IMR-90 (cell line): ENCODE measurements around the gene RHOT1. TPM values are rescaled to one million over a fixed set of nuclear protein-coding genes. Genes with fewer than 3 reads are reported as not detected.

Experiments
- ATAC-seq: fragments of 200-7000 bp; cut with Tn5 transposase; 2 replicates; pipeline ENCODE4 v1.9.1; 2020; ENCODE audit warnings: low read depth, mild to moderate bottlenecking, moderate library complexity
- BruUV-seq: library from RNA; stranded (reverse); fragments of 400-500 nt; replicated peaks from 2 replicates; lab custom pipeline; 2021; lab: Mats Ljungman, UMichigan
- CTCF ChIA-PET: fragments of 300-600 bp; formaldehyde crosslinking; extraction: SDS; loops from one replicate; lab custom pipeline; 2021; ENCODE audit warnings: antibody characterized with exemption; lab: Yijun Ruan, JAX
- POLR2A ChIA-PET: fragments of 300-600 bp; sonication (Branson Sonifier 250); formaldehyde crosslinking; loops from one replicate; lab custom pipeline; 2022; ENCODE audit warnings: antibody characterized with exemption; ENCODE audit not compliant: unreplicated experiment; lab: Charles Lee
- DNase-seq: peaks from one replicate; pipeline ENCODE4 v3.0.0; 2013
- H2AFZ ChIP-seq: replicated peaks from 2 replicates; pipeline ENCODE3; 2013; ENCODE audit warnings: low read length, mild to moderate bottlenecking; ENCODE audit not compliant: poor library complexity
- H2AK5ac ChIP-seq: 2 replicates; pipeline ENCODE4 v1.6.1; 2013; ENCODE audit warnings: low read depth, low read length, inconsistent platforms
- H2AK9ac ChIP-seq: replicated peaks from 2 replicates; pipeline ENCODE3; 2013; ENCODE audit warnings: mild to moderate bottlenecking, low read depth, low read length, moderate library complexity; ENCODE audit not compliant: poor library complexity
- H2BK120ac ChIP-seq: 2 replicates; pipeline ENCODE4 v1.6.1; 2013; ENCODE audit warnings: low read depth, low read length, inconsistent platforms
- H2BK15ac ChIP-seq: 3 replicates; pipeline ENCODE4 v1.6.1; 2013; ENCODE audit warnings: low read depth, low read length, inconsistent platforms
- H2BK20ac ChIP-seq: 2 replicates; pipeline ENCODE4 v1.6.1; 2013; ENCODE audit warnings: low read depth, mild to moderate bottlenecking, inconsistent platforms, low read length, moderate library complexity
- H2BK5ac ChIP-seq: 2 replicates; pipeline ENCODE4 v1.6.1; 2013; ENCODE audit warnings: mild to moderate bottlenecking, low read depth, low read length, inconsistent platforms; ENCODE audit not compliant: poor library complexity, severe bottlenecking
- H3K14ac ChIP-seq: replicated peaks from 2 replicates; pipeline ENCODE4 v1.6.1; 2013; ENCODE audit warnings: low read depth, low read length, inconsistent platforms
- H3K18ac ChIP-seq: 2 replicates; pipeline ENCODE4 v1.6.1; 2013; ENCODE audit warnings: low read depth, low read length, control low read depth
- H3K23ac ChIP-seq: 2 replicates; pipeline ENCODE4 v1.6.1; 2013; ENCODE audit warnings: low read depth, low read length, inconsistent platforms
- H3K27ac ChIP-seq: 2 replicates; pipeline ENCODE4 v1.5.1; 2013; ENCODE audit warnings: mild to moderate bottlenecking, control low read depth, low read length; ENCODE audit not compliant: insufficient read depth
- H3K27me3 ChIP-seq: 2 replicates; pipeline ENCODE4 v1.6.1; 2013; ENCODE audit warnings: low read length; ENCODE audit not compliant: control insufficient read depth, insufficient read depth
- H3K36me3 ChIP-seq: 2 replicates; pipeline ENCODE4 v1.6.1; 2013; ENCODE audit warnings: low read length, mixed read lengths; ENCODE audit not compliant: control insufficient read depth, insufficient read depth
- H3K4ac ChIP-seq: 2 replicates; pipeline ENCODE4 v1.6.1; 2013; ENCODE audit warnings: low read depth, low read length, inconsistent platforms
- H3K4me1 ChIP-seq: 2 replicates; pipeline ENCODE4 v1.6.1; 2013; ENCODE audit warnings: low read length, mixed read lengths; ENCODE audit not compliant: control insufficient read depth, insufficient read depth
- H3K4me2 ChIP-seq: 2 replicates; pipeline ENCODE4 v1.6.1; 2013; ENCODE audit warnings: low read depth, mild to moderate bottlenecking, control low read depth, low read length, moderate library complexity
- H3K4me3 ChIP-seq: 2 replicates; pipeline ENCODE4 v1.5.1; 2013; ENCODE audit warnings: low read depth, mild to moderate bottlenecking, control low read depth, low read length, moderate library complexity; ENCODE audit not compliant: insufficient read depth
- H3K56ac ChIP-seq: 2 replicates; pipeline ENCODE4 v1.6.1; 2013; ENCODE audit warnings: low read length, inconsistent platforms; ENCODE audit not compliant: insufficient read depth; ENCODE audit errors: extremely low read depth
- H3K79me1 ChIP-seq, 2 experiments: 2 replicates each; pipeline ENCODE4 v1.6.1; 2013; ENCODE audit warnings: low read length in 2 of 2, inconsistent platforms in 1 of 2, low read depth in 1 of 2
- H3K9ac ChIP-seq: 2 replicates; pipeline ENCODE4 v1.6.1; 2013; ENCODE audit warnings: low read depth, low read length, control low read depth
- H3K9me1 ChIP-seq: 2 replicates; pipeline ENCODE4 v1.6.1; 2013; ENCODE audit warnings: low read length, inconsistent platforms; ENCODE audit not compliant: insufficient read depth
- H3K9me3 ChIP-seq: 2 replicates; pipeline ENCODE4 v1.6.1; 2013; ENCODE audit warnings: low read length; ENCODE audit not compliant: control insufficient read depth, insufficient read depth
- H4K20me1 ChIP-seq: 2 replicates; pipeline ENCODE4 v1.6.1; 2013; ENCODE audit warnings: low read length, inconsistent platforms; ENCODE audit not compliant: insufficient read depth
- H4K5ac ChIP-seq: 2 replicates; pipeline ENCODE4 v1.6.1; 2013; ENCODE audit warnings: mild to moderate bottlenecking, low read depth, low read length, control low read depth
- H4K8ac ChIP-seq, 2 experiments: 2 replicates each; pipeline ENCODE4 v1.6.1; 2013; ENCODE audit warnings: low read depth in 2 of 2, low read length in 2 of 2, control low read depth in 1 of 2, inconsistent platforms in 1 of 2
- H4K91ac ChIP-seq: 2 replicates; pipeline ENCODE4 v1.6.1; 2013; ENCODE audit warnings: low read depth, low read length, inconsistent platforms; ENCODE audit not compliant: insufficient read depth
- BHLHE40 ChIP-seq: fragments of 150-350 bp; IDR thresholded peaks from 2 replicates; pipeline ENCODE4 v1.6.1; 2016; ENCODE audit warnings: mild to moderate bottlenecking, low read depth, low read length
- CEBPB ChIP-seq: IDR thresholded peaks from 2 replicates; pipeline ENCODE4 v1.6.1; 2012; ENCODE audit warnings: low read depth, low read length, improper control_type of control experiment
- CHD1 ChIP-seq: IDR thresholded peaks from 2 replicates; pipeline ENCODE4 v1.6.1; 2012; ENCODE audit warnings: low read depth, low read length, improper control_type of control experiment
- CTCF ChIP-seq: conservative IDR thresholded peaks from 2 replicates; pipeline ENCODE4 v1.5.1; 2012; ENCODE audit warnings: mild to moderate bottlenecking, low read depth, low read length, improper control_type of control experiment
- ELK1 ChIP-seq: fragments of 150-350 bp; IDR thresholded peaks from 2 replicates; pipeline ENCODE4 v1.6.1; 2016; ENCODE audit warnings: low read depth, mild to moderate bottlenecking, low read length, moderate library complexity, borderline replicate concordance
- FOS ChIP-seq: fragments of 150-350 bp; IDR thresholded peaks from 2 replicates; pipeline ENCODE4 v1.6.1; 2016; ENCODE audit warnings: low read depth, low read length
- MAFK ChIP-seq: IDR thresholded peaks from 2 replicates; pipeline ENCODE4 v1.6.1; 2012; ENCODE audit warnings: low read depth, low read length, improper control_type of control experiment
- MAZ ChIP-seq: IDR thresholded peaks from 2 replicates; pipeline ENCODE4 v1.6.1; 2012; ENCODE audit warnings: low read depth, mild to moderate bottlenecking, low read length, improper control_type of control experiment, moderate library complexity, borderline replicate concordance
- MXI1 ChIP-seq: IDR thresholded peaks from 2 replicates; pipeline ENCODE4 v1.6.1; 2012; ENCODE audit warnings: low read depth, mild to moderate bottlenecking, low read length, moderate library complexity, borderline replicate concordance
- NFE2L2 ChIP-seq: fragments of 150-350 bp; IDR thresholded peaks from 2 replicates; pipeline ENCODE4 v1.6.1; 2016; ENCODE audit warnings: low read depth, mild to moderate bottlenecking, low read length
- POLR2A ChIP-seq: IDR thresholded peaks from 2 replicates; pipeline ENCODE4 v1.6.1; 2012; ENCODE audit warnings: mild to moderate bottlenecking, low read depth, low read length
- RAD21 ChIP-seq: IDR thresholded peaks from 2 replicates; pipeline ENCODE4 v1.6.1; 2012; ENCODE audit warnings: low read length, improper control_type of control experiment
- RCOR1 ChIP-seq: IDR thresholded peaks from 2 replicates; pipeline ENCODE4 v1.6.1; 2012; ENCODE audit warnings: mild to moderate bottlenecking, low read length, improper control_type of control experiment; ENCODE audit not compliant: insufficient replicate concordance
- RFX5 ChIP-seq: IDR thresholded peaks from 2 replicates; pipeline ENCODE4 v1.8.0; 2012; ENCODE audit warnings: low read depth, mild to moderate bottlenecking, low read length, moderate library complexity
- SMC3 ChIP-seq: fragments of 150-350 bp; IDR thresholded peaks from 2 replicates; pipeline ENCODE4 v1.6.1; 2016; ENCODE audit warnings: low read depth, mild to moderate bottlenecking, antibody characterized with exemption, low read length, moderate library complexity
- USF2 ChIP-seq: fragments of 150-350 bp; IDR thresholded peaks from 2 replicates; pipeline ENCODE4 v1.6.1; 2017; ENCODE audit warnings: mild to moderate bottlenecking, antibody characterized with exemption, low read length, low read depth
- WGBS, 2 experiments: methylation state at CpG; one replicate each; pipeline versions ENCODE4 v1.1.5 to v1.1.7; 2013; ENCODE audit warnings: missing lambda C conversion rate in 2 of 2; ENCODE audit not compliant: insufficient read length in 1 of 2; ENCODE audit errors: extremely low coverage in 2 of 2; 5-methylcytosine and 5-hydroxymethylcytosine counted together
- dilution Hi-C: fragments of 300-500 bp; cut with HindIII; formaldehyde crosslinking; loops from one replicate; pipeline ENCODE4 v1.14.3; 2018; ENCODE audit warnings: low sequenced_read_pairs; ENCODE audit not compliant: unreplicated experiment
- in situ Hi-C: fragments of 300-500 bp; cut with MboI; formaldehyde crosslinking; loops from 3 replicates; pipeline ENCODE4 v1.14.3; 2019; ENCODE audit warnings: low sequenced_read_pairs, inconsistent platforms, mixed read lengths
- intact Hi-C: fragments of 100-400 bp; cut with micrococcal nuclease; formaldehyde crosslinking; loops from 2 replicates; pipeline ENCODE4 v1.10.0; 2022
- polyA plus RNA-seq, 3 experiments: library from polyadenylated mRNA; depleted of rRNA; stranded (reverse); fragments of >200 nt; gene quantifications; 2 replicates each; pipeline ENCODE4 v1.2.3, GENCODE V29; 2012; ENCODE audit warnings: low replicate concordance in 1 of 3
- total RNA-seq: library from RNA; depleted of rRNA; stranded (reverse); fragments of >200 nt; gene quantifications from 2 replicates; pipeline ENCODE4 v1.2.3, GENCODE V29; 2012

Gene RHOT1
- total and polyA plus RNA-seq, 2 of the 4 experiments (the other 2 are of a cell fraction) = 27.4 to 27.6 TPM

GRCh38 chr17:32235588-32235987, 93.3 kb downstream of the RHOT1 start:
- H2AK9ac ChIP-seq = no peak overlapping the region
- DNase-seq (no peak), ATAC-seq (no peak)
- H3K27me3 ChIP-seq = no peaks in the 10 kb centered on the region
- H3K18ac ChIP-seq = no peak overlapping the region
- H2BK5ac ChIP-seq = no peak overlapping the region
- no peak overlapping the region for H4K5ac ChIP-seq
- intact Hi-C loops (no loop called here), in situ Hi-C loops (no loop called here), dilution Hi-C loops (no loop called here)
- H4K20me1 ChIP-seq = no peaks in the 10 kb centered on the region
- no peak overlapping the region for H3K23ac ChIP-seq
- no peak overlapping the region for H2BK20ac ChIP-seq
- WGBS, 2 experiments = no CpG with 5 or more reads among the region's 2 CpGs
- H3K4ac ChIP-seq = no peak overlapping the region
- H3K9me3 ChIP-seq = no peaks in the 10 kb centered on the region
- no peaks in the 10 kb centered on the region for H3K4me1 ChIP-seq
- H3K36me3 ChIP-seq = no peaks in the 10 kb centered on the region
- no peak overlapping the region for H3K9ac ChIP-seq
- no peak overlapping the region for H2BK15ac ChIP-seq
- no peak overlapping the region for H3K14ac ChIP-seq
- ChIA-PET POLR2A (interaction anchor here (0.7 kb wide), 1 partner anchor 92 kb away, joined by 3 read pairs; no protein-coding TSS in a partner anchor), CTCF (no interaction called here)
- no peak overlapping the region for H2BK120ac ChIP-seq
- BruUV-seq = no TSS peak
- TF ChIP-seq SMC3 = no peak
- no peak for TF ChIP-seq MXI1
- no peak for TF ChIP-seq POLR2A
- no peak for TF ChIP-seq USF2
- no peak for TF ChIP-seq MAFK
- no peak for TF ChIP-seq CHD1
- TF ChIP-seq MAZ = no peak
- TF ChIP-seq RFX5 = no peak
- TF ChIP-seq ELK1 = no peak
- no peak for TF ChIP-seq RCOR1
- no peak for TF ChIP-seq CEBPB
- no peak for TF ChIP-seq CTCF
- TF ChIP-seq RAD21 = no peak
- TF ChIP-seq BHLHE40 = no peak
- no peak for TF ChIP-seq NFE2L2
- no peak for TF ChIP-seq FOS
- no peak overlapping the region for H4K91ac ChIP-seq
- no peak overlapping the region for H3K27ac ChIP-seq
- no peak overlapping the region for H2AK5ac ChIP-seq
- no peaks in the 10 kb centered on the region for H3K9me1 ChIP-seq
- H3K4me2 ChIP-seq = no peak overlapping the region
- H2AFZ ChIP-seq = no peak overlapping the region
- H4K8ac ChIP-seq = no peak overlapping the region
- no peak overlapping the region for H3K4me3 ChIP-seq
- no peak overlapping the region for H3K56ac ChIP-seq
- no peaks in the 10 kb centered on the region for H3K79me1 ChIP-seq
